Stimulated activated CD4-positive, alpha-beta T cell treated with anti-CD3 and anti-CD28 coated beads, Interleukin-15, amount 100 ng/mL, for 24 hours (primary cell): Measurements from ENCODE around the gene GYPA.
"Not testable (repeated sequence)": the region's sequence is repeated elsewhere in the genome, so short reads cannot be mapped to it uniquely, and the experiment has no call there.

Source experiments
- DNase-seq: peaks from one replicate; pipeline ENCODE4 v3.0.0-alpha.2; 2020

GYPA gene

DNA sequence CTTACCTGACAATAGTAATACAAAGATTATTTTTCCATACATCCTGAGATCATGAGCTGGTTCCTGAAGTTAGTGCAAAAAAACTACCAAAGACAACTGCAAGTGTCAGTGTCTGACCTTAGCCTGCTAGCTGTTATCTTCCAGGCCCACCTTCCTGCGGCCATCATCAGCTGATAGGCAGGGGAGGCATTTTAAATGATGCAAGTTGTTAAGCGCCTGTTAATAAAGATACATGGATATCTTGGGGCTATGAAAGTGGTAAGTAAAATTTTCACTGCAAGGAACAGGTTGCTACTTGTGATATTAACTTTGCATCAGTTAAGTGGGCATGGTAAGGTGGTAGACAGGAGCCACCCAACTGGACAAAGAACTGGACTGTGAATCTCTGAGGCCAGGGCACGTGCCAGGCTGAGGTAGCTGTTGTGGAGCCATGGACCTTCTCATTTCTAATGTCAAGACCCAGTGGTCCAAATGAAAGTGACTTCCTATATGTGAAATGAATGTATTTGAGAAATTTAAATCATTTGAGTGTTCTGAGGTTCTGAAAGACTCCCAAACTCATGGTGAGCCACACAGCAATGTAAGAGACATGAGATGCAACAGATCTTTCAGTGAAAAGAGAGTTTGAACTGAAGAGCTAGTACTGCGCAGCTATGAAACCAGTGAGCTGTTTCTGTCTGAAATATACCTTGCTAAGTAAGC lies at the start of gene GYPA:
GYPA (minus strand) TSS at position 125 of the 702 bp plus-strand sequence; CDS start at position 42, 83 bp downstream.
- DNase-seq = not testable (repeated sequence)

GRCh38 chr4:144190009-144190408 lies 49.5 kb upstream of the GYPA start:
- no peak for DNase-seq

DNA sequence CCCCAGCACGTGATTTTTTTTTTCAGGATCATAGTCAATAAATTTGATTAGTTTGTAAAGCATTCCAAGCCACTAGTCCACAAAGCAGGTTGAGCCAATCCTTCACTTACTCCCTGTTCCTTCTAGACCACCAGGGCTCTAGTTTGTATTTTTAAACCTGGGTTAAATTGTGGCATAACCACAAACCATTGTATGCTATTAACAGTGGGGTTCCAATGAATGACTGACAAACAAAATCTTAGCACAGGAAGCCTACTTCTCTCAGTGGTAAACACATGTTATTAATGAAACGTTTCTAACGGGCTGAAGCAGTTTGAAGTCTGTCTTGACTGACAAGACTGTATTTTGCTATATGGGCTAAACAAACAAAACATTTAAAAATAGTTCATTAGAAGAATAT lies 48.6 kb upstream of the GYPA start:
- no peak for DNase-seq

DNA sequence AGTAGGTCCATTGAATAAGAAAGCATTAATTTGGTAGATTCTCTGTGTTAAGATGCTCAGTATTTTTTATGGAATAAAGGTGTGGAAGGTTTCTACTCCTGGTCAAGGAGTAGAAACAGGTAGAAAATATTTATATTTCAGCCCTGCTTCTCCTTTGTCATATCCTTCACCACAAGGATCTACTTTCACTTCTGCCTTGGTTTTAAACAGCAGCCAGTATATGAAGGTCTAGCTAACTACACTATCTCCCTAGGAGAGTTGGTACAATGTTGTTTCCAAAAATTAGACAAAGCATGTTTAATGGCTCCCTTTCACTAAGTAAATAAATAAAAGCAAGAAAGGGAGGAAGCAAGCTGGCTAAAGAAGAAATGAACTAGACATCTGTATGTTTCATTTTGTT lies 44.6 kb upstream of the GYPA start:
- DNase-seq = no peak

DNA sequence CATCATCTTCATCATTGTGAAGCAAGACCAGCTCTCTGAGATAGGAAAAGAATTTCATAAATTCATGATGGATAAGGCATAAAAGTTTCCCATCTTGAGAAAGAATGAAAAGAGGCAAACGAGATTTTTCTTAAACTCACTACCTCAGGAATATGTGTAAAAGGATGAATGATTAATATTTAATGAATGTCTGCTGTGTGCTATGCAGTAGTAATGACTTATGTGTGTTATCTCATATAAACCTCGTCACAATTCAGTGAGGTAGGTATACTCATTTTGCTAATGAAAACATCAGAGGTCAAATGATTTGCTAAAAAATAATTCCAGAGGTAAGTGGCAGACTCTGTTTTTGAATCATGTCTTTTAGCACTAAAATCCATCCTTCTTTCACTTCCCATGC lies 42.6 kb upstream of the GYPA start:
- DNase-seq = no peak

- no peak for DNase-seq
Measured at GRCh38 chr4:144181391-144181790, 40.9 kb upstream of the GYPA start.

DNA sequence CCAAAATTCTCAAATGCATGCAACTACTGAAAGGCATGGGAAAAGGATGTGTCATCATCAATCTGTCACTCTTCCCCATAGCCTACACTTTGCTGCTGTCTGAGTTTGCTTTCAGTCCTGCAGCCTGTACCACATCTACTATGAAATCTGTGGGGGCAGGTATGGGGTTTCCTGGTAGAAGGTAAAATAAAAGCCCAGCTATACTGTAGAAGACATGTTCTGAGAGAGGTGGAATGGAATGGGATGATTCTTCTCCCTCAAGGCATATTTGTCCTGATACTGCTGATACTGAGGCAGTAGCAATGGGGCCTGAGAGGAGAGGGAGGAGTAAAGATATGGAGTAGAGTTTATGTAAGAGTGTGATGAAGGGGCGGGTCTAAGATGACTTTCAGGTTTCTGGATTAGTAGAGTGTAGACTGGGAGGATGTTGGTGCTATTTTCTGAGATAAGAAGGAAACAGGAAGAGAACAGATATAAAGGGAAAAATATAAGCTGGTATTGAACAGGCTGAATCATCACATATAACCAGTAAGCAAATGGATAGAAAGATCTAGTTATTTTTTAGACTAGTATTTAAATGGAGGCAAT lies 38.7 kb upstream of the GYPA start:
- no peak for DNase-seq

- DNase-seq = no peak
Measured at GRCh38 chr4:144178414-144178813, 37.9 kb upstream of the GYPA start.

- DNase-seq = no peak
Measured at GRCh38 chr4:144176476-144176875, 36.0 kb upstream of the GYPA start.

- peak; percentile 7 for DNase-seq
Measured at GRCh38 chr4:144174401-144175067, 34.0 kb upstream of the GYPA start.

DNA sequence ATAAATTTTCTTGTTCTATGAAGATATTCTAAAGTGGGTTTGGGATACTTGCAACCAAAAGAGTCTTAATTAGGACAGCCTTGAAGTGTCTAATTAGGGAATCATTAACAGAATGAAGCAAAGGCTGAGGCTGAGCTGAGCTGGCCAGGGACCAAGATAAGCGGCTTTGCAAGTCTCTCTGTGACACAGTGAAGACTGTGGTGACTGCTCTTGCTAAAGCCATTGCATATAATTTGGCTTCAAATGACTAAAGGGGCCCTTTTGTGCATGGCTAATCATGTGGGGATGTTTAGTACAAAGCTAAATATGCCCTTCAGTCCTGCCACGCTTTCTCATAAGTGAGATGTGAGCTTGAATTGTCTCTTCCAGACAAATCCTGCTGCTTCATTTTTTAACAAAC lies 31.2 kb upstream of the GYPA start:
- DNase-seq = no peak

DNA sequence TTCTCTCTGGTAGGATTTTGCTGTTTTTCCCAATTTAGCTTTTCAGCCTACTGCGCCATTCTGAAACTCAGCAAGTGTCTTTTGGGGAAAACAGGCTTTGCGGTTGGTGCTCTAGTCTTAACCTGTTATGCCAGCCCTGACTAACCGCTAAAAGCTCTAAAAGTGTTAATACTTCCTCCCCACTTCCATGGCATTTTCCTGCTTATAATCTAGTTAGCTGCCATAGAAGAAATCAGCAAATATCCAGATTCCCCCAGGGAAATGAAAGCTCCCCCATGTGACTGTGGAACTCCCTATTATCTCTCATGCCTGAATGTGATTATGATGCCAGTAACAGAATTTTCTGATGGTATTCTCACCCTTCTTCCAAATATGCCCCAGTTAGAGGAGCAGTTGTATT lies 28.7 kb upstream of the GYPA start:
- DNase-seq = no peak

DNA sequence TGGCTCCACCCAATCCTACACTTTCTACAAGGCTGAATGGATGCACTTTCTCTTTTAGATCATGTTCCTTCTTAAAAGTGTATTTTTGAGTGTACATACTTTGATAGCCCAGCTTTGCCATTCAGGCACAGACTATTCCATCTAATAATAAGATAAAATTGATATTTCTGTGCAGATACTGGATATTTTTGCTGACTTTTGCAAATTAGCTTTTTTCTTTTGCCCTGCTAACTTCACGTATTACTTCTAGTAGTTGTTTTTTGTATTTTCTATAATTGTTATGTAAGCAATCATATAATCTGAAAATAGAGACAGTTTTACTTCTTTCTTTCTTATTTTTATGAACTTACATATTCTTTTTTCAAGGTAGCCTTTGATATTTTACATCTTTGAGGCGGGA lies 13.5 kb upstream of the GYPA start:
- no peak for DNase-seq

GRCh38 chr4:144142690-144143326 lies 2.3 kb upstream of the GYPA start:
- DNase-seq = peak; percentile 20

- DNase-seq = no peak
Measured at GRCh38 chr4:144141493-144141892, 975 bp upstream of the GYPA start.

DNA sequence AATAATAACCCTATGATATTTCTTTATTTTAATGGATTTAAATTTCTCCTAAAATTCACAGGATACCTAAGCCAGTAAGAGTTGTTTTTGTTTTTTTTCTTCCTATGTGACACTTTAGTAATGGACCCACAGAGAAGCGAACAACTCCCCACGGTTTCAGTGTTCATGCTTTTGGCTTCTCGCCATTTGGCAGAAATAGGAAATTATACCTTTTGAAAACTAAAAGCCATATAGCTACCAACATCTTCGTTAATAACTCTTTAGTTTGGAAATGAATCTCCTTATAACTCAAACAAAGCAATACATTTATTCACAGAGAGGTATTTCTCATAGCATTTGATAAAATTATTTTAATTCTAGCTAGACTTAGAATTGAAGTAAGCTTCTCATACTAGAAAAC lies 527 bp downstream of the GYPA start:
- DNase-seq = not testable (repeated sequence)

- not testable (repeated sequence) for DNase-seq
Measured at GRCh38 chr4:144139547-144139946, 971 bp downstream of the GYPA start.

DNA sequence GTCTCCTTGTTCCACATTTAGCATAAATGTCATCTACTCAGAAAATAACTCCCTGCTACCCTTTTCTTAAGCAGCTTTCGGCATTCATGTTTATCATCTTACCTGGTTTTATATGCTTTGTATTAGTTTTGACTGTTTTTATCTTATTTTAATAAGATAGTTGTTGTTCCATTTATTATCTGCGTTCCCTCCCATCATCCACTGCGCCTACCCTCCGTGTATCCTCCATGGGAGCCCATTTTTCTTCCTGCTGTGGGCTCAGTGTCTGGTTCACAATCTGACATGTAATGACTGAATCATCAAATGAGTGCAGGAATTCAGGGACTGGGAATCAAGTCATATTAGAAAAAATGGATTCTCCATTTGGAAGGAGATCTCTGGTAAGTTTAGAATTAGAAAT lies 2.3 kb downstream of the GYPA start:
- not testable (repeated sequence) for DNase-seq

DNA sequence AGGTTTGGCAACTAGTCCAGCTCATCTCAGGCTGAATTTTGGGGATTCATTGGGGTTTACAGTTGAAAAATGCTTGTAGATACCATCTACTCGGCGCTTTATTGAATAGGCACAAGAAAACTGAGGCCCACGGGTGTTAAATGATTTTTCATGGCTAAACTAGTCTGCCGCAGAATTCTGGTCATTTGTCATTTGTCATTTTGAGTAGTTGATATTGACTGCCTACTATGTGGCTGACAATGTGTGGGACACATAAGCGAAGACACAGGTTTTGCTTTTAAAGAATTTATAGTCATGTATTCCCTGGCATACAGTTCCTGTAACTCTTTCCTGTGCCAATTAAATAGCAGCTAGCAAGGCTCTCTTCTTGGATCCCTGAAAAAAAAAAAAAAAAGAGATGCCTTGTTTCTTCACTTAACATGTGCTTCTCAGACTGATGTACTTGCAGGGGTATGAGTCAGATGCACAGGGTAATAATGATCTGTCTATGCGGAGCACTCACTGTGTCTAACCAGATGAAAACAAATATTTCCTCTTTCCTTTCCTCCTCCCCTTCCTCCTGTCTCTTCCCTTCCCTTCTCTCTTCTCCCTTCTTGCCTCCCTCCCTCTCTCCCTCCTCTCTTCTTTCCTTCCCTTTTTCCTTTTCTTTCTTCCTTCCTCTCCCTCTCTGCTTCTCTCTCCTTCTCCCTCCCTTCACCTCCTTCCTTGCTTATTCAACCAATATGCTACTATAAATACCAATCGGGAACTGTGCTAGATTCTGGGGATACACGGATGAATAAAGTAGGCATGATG lies 3.2 kb downstream of the GYPA start:
- not testable (repeated sequence) for DNase-seq

DNA sequence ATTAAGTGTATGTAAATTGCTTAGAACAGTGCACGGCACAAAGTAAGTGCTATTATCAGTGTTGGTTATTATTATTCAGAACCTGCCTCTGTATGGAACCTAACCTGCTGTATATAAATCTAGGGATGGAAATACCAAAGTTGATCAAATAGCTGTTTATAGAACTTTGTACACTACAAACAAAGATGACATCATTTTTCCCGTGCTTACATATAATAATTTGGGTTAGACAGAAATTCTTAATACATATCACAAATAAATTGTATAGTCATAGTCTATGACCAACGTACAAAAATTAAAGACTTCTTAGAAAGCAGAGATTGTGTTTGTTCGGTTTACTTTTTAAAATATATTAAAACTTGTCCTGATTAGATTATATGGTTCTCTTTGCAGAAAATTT lies 4.3 kb downstream of the GYPA start:
- DNase-seq = not testable (repeated sequence)

DNA sequence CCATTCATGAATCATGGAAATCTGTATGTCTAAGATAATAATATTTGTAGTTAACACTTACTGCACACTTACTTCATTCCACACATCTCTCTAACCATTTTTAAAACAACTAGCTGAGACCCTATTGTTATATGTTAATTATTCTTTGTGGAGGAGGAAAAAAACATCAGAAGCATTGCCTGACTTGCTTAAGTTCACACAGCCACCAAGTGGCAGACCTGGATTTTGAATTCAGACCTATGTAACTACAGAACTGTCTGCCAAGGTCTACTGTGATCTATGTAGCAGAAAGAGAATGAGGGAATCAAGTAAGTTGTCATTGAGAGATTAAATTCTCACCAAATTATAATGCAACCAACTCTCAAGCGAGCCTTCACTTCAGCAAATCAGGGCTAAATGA lies 10.4 kb downstream of the GYPA start:
- not testable (repeated sequence) for DNase-seq

- DNase-seq = not testable (repeated sequence)
Measured at GRCh38 chr4:144129336-144129875, 11.1 kb downstream of the GYPA start.
